NCI-H510A (cell line): ENCODE measurements around the gene ACE.

Experiments used
- DNase-seq: peaks from one replicate; lab custom pipeline; 2025; lab: John Stamatoyannopoulos, UW

Gene ACE

GRCh38 chr17:63537991-63538692 is 61.3 kb downstream of the ACE start:
- no peak for DNase-seq

- DNase-seq, result no peak
These were observed 62.1 kb downstream of the ACE start for GRCh38 chr17:63538693-63539595.

- no peak for DNase-seq
These were observed 63.7 kb downstream of the ACE start for GRCh38 chr17:63540590-63540989.

- DNase-seq, result no peak
These were observed 65.3 kb downstream of the ACE start for GRCh38 chr17:63542218-63542545.

- peak; percentile 45 for DNase-seq
These were observed 66.3 kb downstream of the ACE start for GRCh38 chr17:63542942-63543821.

GRCh38 chr17:63543822-63544420 is 67.1 kb downstream of the ACE start:
- DNase-seq, result no peak

- DNase-seq, result no peak
These were observed 67.8 kb downstream of the ACE start for GRCh38 chr17:63544467-63545301.

GRCh38 chr17:63546308-63547082 is 69.6 kb downstream of the ACE start:
- DNase-seq, result no peak

- DNase-seq, result no peak
These were observed 70.2 kb downstream of the ACE start for GRCh38 chr17:63547083-63547523.
